Common myeloid progenitor, CD34-positive (primary cell): Measurements from ENCODE around the gene ATXN10.
"Not testable (repeated sequence)": the region's sequence is repeated elsewhere in the genome, so short reads cannot be mapped to it uniquely, and the experiment has no call there.

ENCODE experiments used
- CTCF ChIA-PET: fragments of 350-600 bp; sonication (Branson Sonifier 250); formaldehyde crosslinking; loops from one replicate; lab custom pipeline; 2021; ENCODE audit warnings: antibody characterized with exemption; lab: Charles Lee
- POLR2A ChIA-PET: fragments of 350-600 bp; sonication (Branson Sonifier 250); formaldehyde crosslinking; loops from one replicate; lab custom pipeline; 2021; ENCODE audit warnings: antibody characterized with exemption; lab: Charles Lee
- DNase-seq, 3 donors: peaks; one replicate each; pipeline versions ENCODE4 v3.0.0 to v3.0.0-alpha.2; 2013
- H3K27ac ChIP-seq, 2 experiments: 1 replicate in 1 of 2; 2 replicates in 1 of 2; pipeline ENCODE4 v1.7.0; 2013; ENCODE audit warnings: inconsistent platforms in 2 of 2, low read length in 2 of 2, mild to moderate bottlenecking in 2 of 2, low read depth in 1 of 2, moderate library complexity in 1 of 2; ENCODE audit not compliant: severe bottlenecking in 2 of 2, insufficient read depth in 1 of 2, poor library complexity in 1 of 2
- H3K27me3 ChIP-seq, 5 experiments: replicated peaks in 2 of 5; 1 replicate in 3 of 5; 2 replicates in 2 of 5; pipeline versions ENCODE4 v1.6.1 to v1.7.0; 2013; ENCODE audit warnings: low read length in 4 of 5, mild to moderate bottlenecking in 2 of 5, moderate library complexity in 2 of 5, inconsistent platforms in 1 of 5; ENCODE audit not compliant: insufficient read depth in 5 of 5, control insufficient read depth in 4 of 5
- H3K36me3 ChIP-seq, 4 experiments: 1 replicate in 2 of 4; 2 replicates in 2 of 4; pipeline versions ENCODE4 v1.6.1 to v1.7.0; 2013; ENCODE audit warnings: low read length in 3 of 4, control low read depth in 1 of 4, mild to moderate bottlenecking in 1 of 4; ENCODE audit not compliant: control insufficient read depth in 4 of 4, insufficient read depth in 4 of 4
- H3K4me1 ChIP-seq, 4 experiments: 1 replicate in 3 of 4; 2 replicates in 1 of 4; pipeline versions ENCODE4 v1.6.1 to v1.7.1; 2013; ENCODE audit warnings: low read length in 3 of 4, mild to moderate bottlenecking in 3 of 4, control low read depth in 1 of 4, inconsistent platforms in 1 of 4, moderate library complexity in 1 of 4; ENCODE audit not compliant: control insufficient read depth in 4 of 4, insufficient read depth in 4 of 4; ENCODE audit errors: control extremely low read depth in 1 of 4
- H3K4me3 ChIP-seq, 7 experiments: 1 replicate in 4 of 7; 2 replicates in 3 of 7; pipeline versions ENCODE4 v1.5.1 to v1.7.0; 2013; ENCODE audit warnings: mild to moderate bottlenecking in 7 of 7, low read length in 6 of 7, moderate library complexity in 6 of 7, inconsistent platforms in 2 of 7, low read depth in 2 of 7, control low read depth in 1 of 7; ENCODE audit not compliant: insufficient read depth in 4 of 7, control insufficient read depth in 1 of 7; ENCODE audit errors: extremely low read depth in 1 of 7
- H3K9me3 ChIP-seq, 5 experiments: 1 replicate in 4 of 5; 2 replicates in 1 of 5; pipeline versions ENCODE4 v1.6.1 to v1.7.1; 2013; ENCODE audit warnings: low read length in 4 of 5, mild to moderate bottlenecking in 2 of 5, inconsistent platforms in 1 of 5, low read depth in 1 of 5, moderate library complexity in 1 of 5; ENCODE audit not compliant: control insufficient read depth in 4 of 5, insufficient read depth in 2 of 5; ENCODE audit errors: control extremely low read depth in 1 of 5
- WGBS: methylation state at CpG from one replicate; pipeline ENCODE4 v1.1.5; 2013; ENCODE audit not compliant: insufficient coverage; 5-methylcytosine and 5-hydroxymethylcytosine counted together

ATXN10 gene

GRCh38 chr22:45670363-45670762, 1.3 kb upstream of the ATXN10 start:
- H3K36me3 ChIP-seq, CTCF ChIA-PET, H3K4me3 ChIP-seq, H3K27ac ChIP-seq, H3K27me3 ChIP-seq, H3K9me3 ChIP-seq, POLR2A ChIA-PET, DNase-seq: not testable (repeated sequence)
- WGBS, result no CpG with 5 or more reads among the region's 2 CpGs
- peaks cover 12 to 30% (median 20%) of the 10 kb centered on the region in 4 experiments for H3K4me1 ChIP-seq

GRCh38 chr22:45670981-45671782, 452 bp upstream of the ATXN10 start:
- POLR2A ChIA-PET, result no interaction called here

GRCh38 chr22:45672564-45673481, 1.2 kb downstream of the ATXN10 start:
- Histone ChIP-seq H3K27ac (peak overlapping the region; percentile 46 to 75), H3K36me3 (no peaks in the 10 kb centered on the region), H3K27me3 (no peaks in the 10 kb centered on the region), H3K9me3 (no peaks in the 10 kb centered on the region), H3K4me1 (peaks cover 12 to 30% (median 20%) of the 10 kb centered on the region in 4 experiments), H3K4me3 (peak overlapping the region; percentile 28 to 94 (median 77))
- ChIA-PET CTCF (interaction anchor here (1.0 to 1.5 kb wide), 2 partner anchors 25 to 28 kb away, joined by 3 read pairs; no protein-coding TSS in a partner anchor), POLR2A (no interaction called here)
- no peak for DNase-seq
- 24% methylated on average over 13 of the region's 14 CpGs for WGBS

More at GRCh38 chr22:45670981-45671782, 452 bp upstream of the ATXN10 start:
- CTCF ChIA-PET, result interaction anchor here (0.5 kb wide), 1 partner anchor 15 kb away, joined by 4 read pairs; no protein-coding TSS in a partner anchor
- WGBS, result 21% methylated on average over 20 of the region's 32 CpGs
- peaks cover 12 to 30% (median 20%) of the 10 kb centered on the region in 4 experiments for H3K4me1 ChIP-seq
- no peaks in the 10 kb centered on the region for H3K9me3 ChIP-seq
- DNase-seq, result peak in 1 of 3 donors; percentile 19
- peaks cover 0 to 3% (median 0%) of the 10 kb centered on the region in 5 experiments for H3K27me3 ChIP-seq
- peak overlapping the region in 1 of 2 experiments; percentile 75 for H3K27ac ChIP-seq
- no peaks in the 10 kb centered on the region for H3K36me3 ChIP-seq
- H3K4me3 ChIP-seq, result peak overlapping the region; percentile 28 to 94 (median 77)

GRCh38 chr22:45673482-45674175, 2.0 kb downstream of the ATXN10 start:
- no peaks in the 10 kb centered on the region for H3K27me3 ChIP-seq
- DNase-seq, result peak; percentile 21 to 62 (median 61)
- H3K27ac ChIP-seq, result no peak overlapping the region
- peaks cover 12 to 30% (median 20%) of the 10 kb centered on the region in 4 experiments for H3K4me1 ChIP-seq
- H3K4me3 ChIP-seq, result peak overlapping the region in 2 of 7 experiments; percentile 77 to 94
- POLR2A ChIA-PET, result no interaction called here
- CTCF ChIA-PET, result interaction anchor here (1.0 to 1.5 kb wide), 2 partner anchors 26 to 28 kb away, joined by 3 read pairs; no protein-coding TSS in a partner anchor
- H3K9me3 ChIP-seq, result no peaks in the 10 kb centered on the region
- 74% methylated on average over 9 of the region's 10 CpGs for WGBS
- no peaks in the 10 kb centered on the region for H3K36me3 ChIP-seq

GRCh38 chr22:45676024-45676423, 4.4 kb downstream of the ATXN10 start:
- POLR2A ChIA-PET, result no interaction called here
- Histone ChIP-seq H3K27ac (no peak overlapping the region), H3K36me3 (peaks cover 0 to 2% (median 0%) of the 10 kb centered on the region in 4 experiments), H3K9me3 (no peaks in the 10 kb centered on the region), H3K27me3 (no peaks in the 10 kb centered on the region), H3K4me3 (no peak overlapping the region), H3K4me1 (peaks cover 12 to 27% (median 18%) of the 10 kb centered on the region in 4 experiments)
- CTCF ChIA-PET, result interaction anchor here (1.1 to 1.5 kb wide), 3 partner anchors 11 to 325 kb away, joined by 3 to 6 read pairs (median 5); no protein-coding TSS in a partner anchor
- no peak for DNase-seq
- WGBS, result 98% methylated on average over 4 of the region's 4 CpGs

GRCh38 chr22:45677063-45677462, 5.4 kb downstream of the ATXN10 start:
- no peak overlapping the region for H3K4me3 ChIP-seq
- CTCF ChIA-PET, result interaction anchor here (1.1 to 1.5 kb wide), 2 partner anchors 10 to 324 kb away, joined by 3 to 6 read pairs; no protein-coding TSS in a partner anchor
- H3K4me1 ChIP-seq, result peaks cover 11 to 30% (median 18%) of the 10 kb centered on the region in 4 experiments
- no peaks in the 10 kb centered on the region for H3K27me3 ChIP-seq
- H3K36me3 ChIP-seq, result peaks cover 0 to 2% (median 0%) of the 10 kb centered on the region in 4 experiments
- H3K9me3 ChIP-seq, result no peaks in the 10 kb centered on the region
- POLR2A ChIA-PET, result no interaction called here
- no CpG with 5 or more reads among the region's 1 CpG for WGBS
- H3K27ac ChIP-seq, result no peak overlapping the region
- no peak for DNase-seq
